Hepatocyte (in vitro differentiated cells): ENCODE data around the gene DNM3. TPM values are rescaled to one million over a fixed set of nuclear protein-coding genes. Genes with fewer than 3 reads are reported as not detected.

Source experiments
- DNase-seq: peaks from one replicate; pipeline ENCODE4 v3.0.0-alpha.2; 2016; ENCODE audit warnings: low spot score
- H2AFZ ChIP-seq: fragments of 200-600 bp; sonication (generic); 2 replicates; pipeline ENCODE4 v1.6.0; 2016; ENCODE audit warnings: antibody characterized with exemption, mild to moderate bottlenecking
- H3K27ac ChIP-seq: fragments of 200-600 bp; sonication (generic); 2 replicates; pipeline ENCODE4 v1.5.1; 2016; ENCODE audit warnings: mild to moderate bottlenecking
- H3K27me3 ChIP-seq: fragments of 200-600 bp; sonication (generic); 2 replicates; pipeline ENCODE4 v1.6.1; 2016
- H3K36me3 ChIP-seq: fragments of 200-600 bp; sonication (generic); replicated peaks from 2 replicates; pipeline ENCODE4 v1.5.1; 2016; ENCODE audit warnings: low read depth; ENCODE audit not compliant: insufficient read depth
- H3K4me1 ChIP-seq: fragments of 200-600 bp; sonication (generic); 2 replicates; pipeline ENCODE4 v1.5.1; 2016; ENCODE audit warnings: mild to moderate bottlenecking, moderate library complexity; ENCODE audit not compliant: insufficient read depth
- H3K4me2 ChIP-seq: fragments of 200-600 bp; sonication (generic); 2 replicates; pipeline ENCODE4 v1.6.0; 2016
- H3K4me3 ChIP-seq: fragments of 200-600 bp; sonication (generic); 2 replicates; pipeline ENCODE4 v1.5.1; 2016; ENCODE audit warnings: mild to moderate bottlenecking
- H3K79me2 ChIP-seq: fragments of 200-600 bp; sonication (generic); 2 replicates; pipeline ENCODE4 v1.6.0; 2017; ENCODE audit warnings: mild to moderate bottlenecking
- H3K9me2 ChIP-seq: fragments of 200-600 bp; sonication (generic); replicated peaks from 2 replicates; pipeline ENCODE4 v1.6.0; 2017; ENCODE audit warnings: mild to moderate bottlenecking; ENCODE audit not compliant: insufficient read depth
- H3K9me3 ChIP-seq: fragments of 200-600 bp; sonication (generic); 2 replicates; pipeline ENCODE4 v1.5.1; 2016; ENCODE audit warnings: low read depth, mild to moderate bottlenecking
- H4K20me1 ChIP-seq: fragments of 200-600 bp; sonication (generic); 2 replicates; pipeline ENCODE4 v1.6.0; 2016; ENCODE audit warnings: mild to moderate bottlenecking; ENCODE audit not compliant: insufficient read depth, poor library complexity, severe bottlenecking
- CTCF ChIP-seq: fragments of 200-600 bp; sonication (generic); IDR thresholded peaks from 2 replicates; pipeline ENCODE4 v1.5.1; 2016; ENCODE audit warnings: antibody characterized with exemption, mild to moderate bottlenecking; ENCODE audit not compliant: poor library complexity
- EZH2 ChIP-seq: fragments of 200-600 bp; sonication (generic); IDR thresholded peaks from 2 replicates; pipeline ENCODE4 v1.6.1; 2016; ENCODE audit warnings: antibody characterized with exemption, mild to moderate bottlenecking, borderline replicate concordance
- EZH2phosphoT487 ChIP-seq: fragments of 200-600 bp; sonication (generic); IDR thresholded peaks from one replicate; pipeline ENCODE4 v1.6.1; 2018; ENCODE audit warnings: antibody characterized with exemption, mild to moderate bottlenecking, low read depth, moderate library complexity; ENCODE audit not compliant: unreplicated experiment, severe bottlenecking
- WGBS: methylation state at CpG from one replicate; pipeline ENCODE4 v1.1.6; 2016; ENCODE audit warnings: low lambda C conversion rate; ENCODE audit errors: missing lambda C conversion rate; 5-methylcytosine and 5-hydroxymethylcytosine counted together
- polyA plus RNA-seq: library from polyadenylated mRNA; unstranded; fragments of >200 nt; fragmentation: Nextera tagmentation; extraction: Ambion mirVana; gene quantifications from 2 replicates; pipeline ENCODE4 v1.2.1, GENCODE V29; 2016
- total RNA-seq: library from RNA; depleted of rRNA; stranded (reverse); fragments of >200 nt; gene quantifications from 2 replicates; pipeline ENCODE4 v1.2.3, GENCODE V29; 2014

DNM3 gene
- total and polyA plus RNA-seq, 2 experiments from 2014 or later: 1.5 TPM; not detected in 1

- no peaks in the 10 kb centered on the region for H3K79me2 ChIP-seq
- H3K27ac ChIP-seq: no peak overlapping the region
- no peaks in the 10 kb centered on the region for H3K9me3 ChIP-seq
- no peaks in the 10 kb centered on the region for H3K9me2 ChIP-seq
- no peak for DNase-seq
- H3K36me3 ChIP-seq: no peaks in the 10 kb centered on the region
- H2AFZ ChIP-seq: no peak overlapping the region
- H3K4me2 ChIP-seq: no peak overlapping the region
- H4K20me1 ChIP-seq: no peaks in the 10 kb centered on the region
- H3K4me1 ChIP-seq: peaks cover 12% of the 10 kb centered on the region
- TF ChIP-seq EZH2phosphoT487 (no peak), EZH2 (no peak), CTCF (no peak)
- WGBS: 90% methylated on average over 2 of the region's 2 CpGs
- no peak overlapping the region for H3K4me3 ChIP-seq
- no peaks in the 10 kb centered on the region for H3K27me3 ChIP-seq
Observed at GRCh38 chr1:172134087-172134731, 292.9 kb downstream of the DNM3 start.

GRCh38 chr1:172135076-172135672 is 293.9 kb downstream of the DNM3 start:
- Histone ChIP-seq H4K20me1 (no peaks in the 10 kb centered on the region), H3K9me2 (no peaks in the 10 kb centered on the region), H3K36me3 (no peaks in the 10 kb centered on the region), H3K27ac (no peak overlapping the region), H3K4me2 (no peak overlapping the region), H3K79me2 (no peaks in the 10 kb centered on the region), H3K9me3 (no peaks in the 10 kb centered on the region), H3K27me3 (no peaks in the 10 kb centered on the region), H3K4me3 (no peak overlapping the region), H2AFZ (no peak overlapping the region), H3K4me1 (peaks cover 12% of the 10 kb centered on the region)
- TF ChIP-seq EZH2 (no peak), CTCF (peak; percentile 19)
- no peak for DNase-seq
- 57% methylated on average over 2 of the region's 2 CpGs for WGBS

- TF ChIP-seq CTCF (no peak), EZH2 (no peak), EZH2phosphoT487 (no peak)
- H3K9me2 ChIP-seq: no peaks in the 10 kb centered on the region
- 49% methylated on average over 4 of the region's 4 CpGs for WGBS
- H3K9me3 ChIP-seq: no peaks in the 10 kb centered on the region
- DNase-seq: no peak
- no peaks in the 10 kb centered on the region for H3K27me3 ChIP-seq
- no peak overlapping the region for H2AFZ ChIP-seq
- no peaks in the 10 kb centered on the region for H3K36me3 ChIP-seq
- peaks cover 12% of the 10 kb centered on the region for H3K4me1 ChIP-seq
- H3K4me2 ChIP-seq: peak overlapping the region; percentile 16
- peaks cover 4% of the 10 kb centered on the region for H3K79me2 ChIP-seq
- H4K20me1 ChIP-seq: no peaks in the 10 kb centered on the region
- H3K27ac ChIP-seq: peak overlapping the region; percentile 20
- H3K4me3 ChIP-seq: no peak overlapping the region
Observed at GRCh38 chr1:172135978-172136610, 294.8 kb downstream of the DNM3 start.
